ENCODE measurements around the gene RASGRP3.
"Not testable (repeated sequence)": the region's sequence is repeated elsewhere in the genome, so short reads cannot be mapped to it uniquely, and the experiment has no call there.

RASGRP3 gene

GRCh38 chr2:33458248-33458819, 18.1 kb upstream of the RASGRP3 start:
- no peak for DNase-seq

GRCh38 chr2:33459745-33460144, 16.7 kb upstream of the RASGRP3 start:
- no peak for DNase-seq

- not testable (repeated sequence) for DNase-seq
Observed at GRCh38 chr2:33462512-33462911, 13.9 kb upstream of the RASGRP3 start.

GRCh38 chr2:33467413-33467812, 9.0 kb upstream of the RASGRP3 start:
- DNase-seq, result no peak

GRCh38 chr2:33469238-33469637, 7.2 kb upstream of the RASGRP3 start:
- no peak for DNase-seq

GRCh38 chr2:33475224-33476130, 972 bp upstream of the RASGRP3 start:
- DNase-seq, result peak; percentile 21 to 95 (median 66)

- DNase-seq, result no peak
Observed at GRCh38 chr2:33476793-33477190, 343 bp downstream of the RASGRP3 start.

GRCh38 chr2:33477473-33478468, 1.3 kb downstream of the RASGRP3 start:
- DNase-seq, result peak in 1 of 5 experiments; percentile 44

- no peak for DNase-seq
Observed at GRCh38 chr2:33478968-33479731, 2.7 kb downstream of the RASGRP3 start.

GRCh38 chr2:33482518-33482917, 6.1 kb downstream of the RASGRP3 start:
- DNase-seq, result no peak

GRCh38 chr2:33484042-33484621, 7.7 kb downstream of the RASGRP3 start:
- DNase-seq, result no peak

- DNase-seq, result no peak
Observed at GRCh38 chr2:33485051-33485450, 8.6 kb downstream of the RASGRP3 start.

- no peak for DNase-seq
Observed at GRCh38 chr2:33486544-33486943, 10.1 kb downstream of the RASGRP3 start.

GRCh38 chr2:33488178-33488690, 11.8 kb downstream of the RASGRP3 start:
- peak in 1 of 5 experiments; percentile 20 for DNase-seq

GRCh38 chr2:33488715-33489540, 12.5 kb downstream of the RASGRP3 start:
- peak in 1 of 5 experiments; percentile 70 for DNase-seq

GRCh38 chr2:33489835-33490431, 13.5 kb downstream of the RASGRP3 start:
- no peak for DNase-seq

GRCh38 chr2:33491441-33492084, 15.1 kb downstream of the RASGRP3 start:
- peak in 1 of 5 experiments; percentile 53 for DNase-seq

- DNase-seq, result no peak
Observed at GRCh38 chr2:33492399-33493134, 16.1 kb downstream of the RASGRP3 start.
